Measurements from ENCODE around the gene PBXIP1.

GRCh38 chr1:154899041-154899440 lies 56.9 kb downstream of the PBXIP1 start:
- TF ChIP-seq CTCF (conservative IDR thresholded peaks at IDR 0.05; ENCODE audit: low read length): no peak
- TF ChIP-seq EZH2phosphoT487 (IDR thresholded peaks at IDR 0.05; ENCODE audit: borderline replicate concordance, low read depth, low read length): no peak

Data from OCI-LY7 (cell line).